NCI-H526 (cell line): ENCODE data around the gene AHDC1.

Experiments
- DNase-seq, 2 experiments: peaks; one replicate each; lab custom pipeline; 2025; lab: John Stamatoyannopoulos, UW

Gene AHDC1

GRCh38 chr1:27597516-27598294 lies 6.2 kb downstream of the AHDC1 start:
- DNase-seq, result no peak

GRCh38 chr1:27596986-27597385 lies 7.0 kb downstream of the AHDC1 start:
- DNase-seq, result no peak

GRCh38 chr1:27596261-27596660 lies 7.7 kb downstream of the AHDC1 start:
- no peak for DNase-seq

GRCh38 chr1:27595597-27595996 lies 8.3 kb downstream of the AHDC1 start:
- DNase-seq, result no peak

GRCh38 chr1:27594564-27595510 lies 9.1 kb downstream of the AHDC1 start:
- DNase-seq, result no peak

GRCh38 chr1:27593678-27594563 lies 10.0 kb downstream of the AHDC1 start:
- no peak for DNase-seq

- DNase-seq, result no peak
Observed at GRCh38 chr1:27592931-27593677, 10.8 kb downstream of the AHDC1 start.

GRCh38 chr1:27592232-27592930 lies 11.6 kb downstream of the AHDC1 start:
- DNase-seq, result no peak

- peak in 1 of 2 experiments; percentile 17 for DNase-seq
Observed at GRCh38 chr1:27591622-27592021, 12.3 kb downstream of the AHDC1 start.

GRCh38 chr1:27590917-27591508 lies 12.9 kb downstream of the AHDC1 start:
- DNase-seq, result no peak

- DNase-seq, result peak in 1 of 2 experiments; percentile 53
Observed at GRCh38 chr1:27589841-27590426, 14.0 kb downstream of the AHDC1 start.

- DNase-seq, result no peak
Observed at GRCh38 chr1:27589441-27589840, 14.5 kb downstream of the AHDC1 start.

- DNase-seq, result no peak
Observed at GRCh38 chr1:27588256-27589232, 15.4 kb downstream of the AHDC1 start.

GRCh38 chr1:27585684-27586083 lies 18.3 kb downstream of the AHDC1 start:
- no peak for DNase-seq

GRCh38 chr1:27584453-27584852 lies 19.5 kb downstream of the AHDC1 start:
- DNase-seq, result no peak

- DNase-seq, result no peak
Observed at GRCh38 chr1:27583479-27583878, 20.5 kb downstream of the AHDC1 start.

GRCh38 chr1:27581823-27582243 lies 22.1 kb downstream of the AHDC1 start:
- no peak for DNase-seq

GRCh38 chr1:27577504-27578188 lies 26.3 kb downstream of the AHDC1 start:
- DNase-seq, result no peak
